Activated CD8-positive, alpha-beta memory T cell treated with anti-CD3 and anti-CD28 coated beads, Interleukin-2, amount 50 U/mL, for 24 hours (primary cell): ENCODE results near the gene PADI2.
"Not testable (repeated sequence)": the region's sequence is repeated elsewhere in the genome, so short reads cannot be mapped to it uniquely, and the experiment has no call there.

Experiments
- DNase-seq: peaks from one replicate; pipeline ENCODE4 v3.0.0-alpha.2; 2020; ENCODE audit errors: extremely low read depth

Gene PADI2

DNA sequence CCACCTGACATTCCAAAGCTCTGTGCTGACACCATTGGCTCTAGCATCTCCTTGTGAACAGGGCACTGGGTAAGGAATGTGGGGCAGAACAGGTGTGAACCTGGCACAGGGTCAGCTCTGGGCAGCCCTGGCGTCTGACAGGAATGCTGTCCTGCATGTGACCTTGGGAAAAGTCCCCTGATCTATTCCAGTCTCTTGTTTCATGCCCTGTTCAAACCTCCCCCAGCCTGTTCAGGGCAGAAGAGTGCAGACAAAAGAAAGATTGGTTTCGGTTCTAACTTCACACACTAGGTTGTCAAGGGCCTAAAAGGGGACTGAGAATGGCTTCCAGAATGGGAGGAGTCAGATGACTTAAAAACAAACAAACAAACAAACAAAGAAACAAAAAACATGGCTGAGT lies 37.8 kb downstream of the PADI2 start:
- no peak for DNase-seq

DNA sequence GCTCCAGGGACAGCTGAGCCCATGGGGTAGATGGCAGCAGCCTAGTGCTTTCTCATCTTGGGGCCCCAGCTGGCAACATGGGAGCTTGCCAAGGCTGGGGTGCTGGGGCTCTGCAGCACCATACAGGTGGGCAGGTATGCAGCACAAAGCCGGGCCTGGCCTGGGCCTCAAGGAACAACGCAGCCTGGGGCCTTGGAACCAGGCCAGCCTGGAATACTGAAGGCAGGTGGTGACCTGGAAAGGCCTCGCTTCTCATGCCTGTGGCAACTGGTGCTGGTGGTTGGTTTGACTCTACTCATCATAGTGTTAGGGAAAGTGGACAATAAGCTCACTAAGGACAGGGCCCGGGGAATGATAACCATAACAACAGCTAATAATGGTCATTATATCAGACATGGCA lies 38.4 kb downstream of the PADI2 start:
- DNase-seq, result no peak

DNA sequence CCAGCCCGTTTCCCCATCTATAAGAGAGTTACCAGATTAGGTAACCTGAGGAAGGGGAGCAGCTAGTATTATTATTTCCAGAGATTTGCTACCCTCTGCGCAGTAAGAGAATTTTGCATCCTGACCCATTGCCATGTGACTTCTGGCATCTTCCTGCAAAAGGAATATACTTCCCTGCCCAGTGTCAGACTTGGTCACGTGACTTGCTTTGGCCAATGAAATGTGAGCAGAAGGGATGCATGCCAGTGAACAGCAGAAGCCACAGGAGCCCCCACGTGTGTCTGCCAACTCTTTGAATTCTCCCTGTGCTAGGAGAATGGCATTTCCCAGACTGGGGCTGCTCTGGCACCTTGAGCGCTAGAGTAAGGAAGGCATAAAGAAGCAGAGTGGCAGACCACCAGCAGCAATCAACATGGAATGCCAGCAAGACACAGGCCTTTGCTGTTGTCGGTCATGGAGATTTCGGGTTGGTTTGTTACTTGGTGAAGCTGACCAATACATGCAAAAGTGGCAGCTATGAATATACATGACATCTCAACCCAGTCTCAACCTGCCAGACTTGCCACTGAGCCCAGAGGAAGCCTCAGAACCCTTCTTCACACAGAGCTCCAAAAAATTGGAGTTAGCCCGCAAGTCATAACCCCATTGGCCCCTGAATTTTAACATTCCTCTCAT lies 39.0 kb downstream of the PADI2 start:
- no peak for DNase-seq

DNA sequence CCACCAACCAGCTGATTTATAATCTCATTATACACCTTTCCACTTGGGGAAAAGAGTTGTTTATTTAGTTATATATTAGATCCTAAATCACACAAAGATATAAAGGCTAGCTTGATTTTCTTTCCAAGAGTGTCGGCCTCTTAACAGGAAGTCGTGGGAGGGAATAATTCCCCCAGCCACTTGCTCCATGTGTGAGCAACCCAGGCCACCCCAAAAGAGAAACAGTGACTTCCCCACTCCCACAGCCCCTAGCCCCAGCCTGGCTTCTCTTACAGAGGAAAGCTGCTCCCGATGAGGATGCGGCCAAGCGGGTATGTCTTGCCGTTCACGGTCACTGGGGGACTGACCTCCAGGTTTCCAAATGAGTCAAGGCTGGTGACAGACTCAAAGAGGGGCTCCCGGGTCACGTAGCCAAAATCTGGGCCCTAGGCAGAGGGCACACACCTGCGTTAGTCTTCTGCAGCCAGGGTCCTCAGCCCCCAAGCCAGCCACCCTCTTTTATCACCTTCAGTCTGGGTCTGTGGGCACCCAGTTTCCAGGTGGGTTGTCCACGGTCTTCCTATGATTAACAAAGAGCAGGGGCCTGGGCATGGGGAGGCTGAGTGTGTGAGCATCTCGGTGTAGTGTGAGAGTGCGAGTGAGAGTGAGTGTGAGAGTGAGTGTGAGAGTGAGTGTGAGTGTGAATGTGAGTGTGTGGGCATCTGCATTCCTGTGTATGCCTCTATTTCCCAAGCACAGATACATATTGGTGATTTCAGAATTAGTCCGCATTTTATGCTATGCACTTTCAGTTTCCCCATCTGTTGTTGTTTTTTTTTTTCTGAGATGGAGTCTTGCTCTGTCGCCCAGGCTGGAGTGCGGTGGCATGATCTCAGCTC lies 40.0 kb downstream of the PADI2 start:
- no peak for DNase-seq

DNA sequence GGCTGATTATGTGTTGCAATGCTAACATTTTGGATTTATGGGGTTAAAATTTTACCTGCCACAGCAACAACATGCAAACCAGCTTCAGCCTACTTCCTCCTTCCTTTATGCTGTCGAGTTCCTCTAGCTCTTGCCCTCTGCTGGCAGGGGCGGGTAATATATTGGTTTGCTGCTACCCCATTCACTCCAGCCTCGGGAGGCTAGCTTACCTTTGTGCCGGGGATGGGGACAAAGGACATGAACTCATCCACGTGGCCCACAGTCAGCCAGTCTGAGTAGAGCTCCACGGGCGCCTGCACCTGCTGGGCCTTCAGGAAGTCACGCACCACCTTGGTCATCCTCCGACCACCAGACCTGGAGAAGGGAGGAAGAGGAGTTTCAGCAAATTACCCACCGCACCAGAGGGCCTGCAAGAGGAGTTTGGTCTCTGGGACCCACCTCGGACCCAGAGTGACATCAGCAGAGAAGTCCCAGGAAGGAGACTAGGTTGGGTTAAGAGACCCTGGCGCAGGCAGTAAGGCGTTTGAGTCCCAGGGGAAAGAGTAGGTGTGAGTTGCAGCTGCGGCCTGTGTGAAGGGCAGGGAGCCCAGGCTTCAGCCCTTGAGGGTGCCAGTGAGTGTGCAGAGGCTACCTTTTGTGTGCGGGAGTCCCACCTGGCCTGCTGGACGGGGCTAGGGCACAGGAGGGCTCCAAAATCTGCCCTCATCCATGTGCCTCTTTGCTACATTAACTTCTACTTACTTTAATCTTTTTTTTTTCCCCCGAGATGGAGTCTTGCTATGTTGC lies 43.6 kb downstream of the PADI2 start:
- no peak for DNase-seq

DNA sequence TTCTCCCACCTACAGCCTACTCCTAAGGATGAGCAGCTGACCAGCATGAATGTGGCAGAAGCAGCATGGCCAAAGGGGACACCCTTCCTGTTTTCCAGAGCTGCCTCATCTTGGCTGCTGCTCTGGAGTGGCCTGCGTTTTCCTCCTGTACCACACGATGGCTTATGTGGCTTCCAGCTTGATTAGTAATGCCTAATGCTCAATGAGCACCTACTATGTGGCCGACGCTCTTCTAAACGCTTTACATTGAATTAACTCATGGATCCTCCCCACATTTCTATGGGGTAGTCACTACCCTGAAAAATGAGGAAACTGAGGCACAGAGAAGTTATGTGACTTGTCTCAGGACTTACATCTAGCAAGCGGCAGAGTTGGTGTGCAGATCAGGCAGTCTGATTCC lies 47.5 kb downstream of the PADI2 start:
- no peak for DNase-seq

DNA sequence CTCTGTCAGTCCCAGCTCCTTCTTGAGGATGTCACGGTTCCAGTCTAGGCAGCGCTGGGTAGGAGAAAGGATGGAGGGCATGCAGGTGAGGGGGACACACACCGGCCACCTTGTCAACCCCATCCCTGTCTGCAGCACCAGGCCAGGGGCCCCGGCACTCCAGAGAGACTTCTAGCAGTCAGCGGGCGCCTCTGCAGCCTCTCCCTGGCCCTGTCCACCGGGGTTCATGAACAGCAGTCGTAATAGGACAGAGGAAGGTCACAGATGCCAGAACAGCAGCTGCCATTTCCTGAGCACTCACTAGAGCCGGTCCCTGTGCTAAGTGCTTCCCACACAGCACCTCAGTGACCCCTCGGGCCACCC lies 49.1 kb downstream of the PADI2 start:
- no peak for DNase-seq

DNA sequence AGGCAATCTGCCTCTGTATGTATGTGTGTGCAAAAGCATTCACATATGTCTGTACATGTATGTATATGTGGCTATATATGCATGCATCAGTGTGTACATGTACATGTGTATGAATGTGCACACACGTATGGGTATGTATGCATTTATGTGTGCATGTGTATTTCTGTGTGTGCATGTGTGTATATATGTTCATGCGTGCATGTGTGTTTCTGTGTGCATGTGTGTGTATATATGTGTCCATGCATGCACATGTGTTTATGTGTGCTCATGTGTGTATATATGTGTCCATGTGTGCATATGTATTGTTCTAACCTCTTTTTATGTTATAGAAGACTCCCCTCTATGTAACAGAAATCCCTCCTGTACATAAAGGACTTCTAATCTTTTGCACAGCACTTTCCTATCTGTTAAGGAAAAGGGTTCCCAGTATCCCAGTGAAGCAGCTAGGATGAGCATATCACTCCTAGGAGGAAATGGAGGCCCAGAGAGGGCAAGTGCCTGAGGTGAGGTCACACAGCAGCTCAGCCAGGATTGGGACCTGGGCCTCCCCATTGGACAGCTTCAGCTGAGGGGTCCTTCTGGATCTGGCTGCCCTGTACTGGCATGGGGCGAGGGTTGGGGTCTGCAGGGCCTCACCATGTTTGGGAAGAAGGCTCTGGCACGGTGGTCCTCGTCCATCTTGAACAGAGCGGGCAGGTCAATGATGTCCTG lies 49.6 kb downstream of the PADI2 start:
- DNase-seq, result no peak

DNA sequence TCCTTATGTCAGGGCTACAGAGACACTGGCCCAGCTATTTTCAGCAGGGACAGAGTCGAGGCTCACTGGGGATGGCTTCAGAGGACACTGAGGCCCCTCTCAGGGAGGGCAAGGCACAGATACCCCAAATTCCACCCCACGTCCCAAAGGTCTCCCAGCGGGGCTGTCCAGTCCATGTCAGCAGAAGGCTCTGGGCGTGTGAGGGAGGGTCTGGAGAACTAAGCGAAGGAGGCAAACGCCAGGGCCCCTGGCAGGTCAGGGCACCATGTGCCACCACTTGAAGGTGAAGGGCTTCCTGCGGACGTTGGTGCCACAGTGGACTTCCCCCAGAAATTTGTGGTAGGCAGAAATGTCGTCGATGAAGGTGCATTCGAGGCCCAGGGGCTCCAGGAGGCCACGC lies 50.5 kb downstream of the PADI2 start:
- DNase-seq, result no peak

DNA sequence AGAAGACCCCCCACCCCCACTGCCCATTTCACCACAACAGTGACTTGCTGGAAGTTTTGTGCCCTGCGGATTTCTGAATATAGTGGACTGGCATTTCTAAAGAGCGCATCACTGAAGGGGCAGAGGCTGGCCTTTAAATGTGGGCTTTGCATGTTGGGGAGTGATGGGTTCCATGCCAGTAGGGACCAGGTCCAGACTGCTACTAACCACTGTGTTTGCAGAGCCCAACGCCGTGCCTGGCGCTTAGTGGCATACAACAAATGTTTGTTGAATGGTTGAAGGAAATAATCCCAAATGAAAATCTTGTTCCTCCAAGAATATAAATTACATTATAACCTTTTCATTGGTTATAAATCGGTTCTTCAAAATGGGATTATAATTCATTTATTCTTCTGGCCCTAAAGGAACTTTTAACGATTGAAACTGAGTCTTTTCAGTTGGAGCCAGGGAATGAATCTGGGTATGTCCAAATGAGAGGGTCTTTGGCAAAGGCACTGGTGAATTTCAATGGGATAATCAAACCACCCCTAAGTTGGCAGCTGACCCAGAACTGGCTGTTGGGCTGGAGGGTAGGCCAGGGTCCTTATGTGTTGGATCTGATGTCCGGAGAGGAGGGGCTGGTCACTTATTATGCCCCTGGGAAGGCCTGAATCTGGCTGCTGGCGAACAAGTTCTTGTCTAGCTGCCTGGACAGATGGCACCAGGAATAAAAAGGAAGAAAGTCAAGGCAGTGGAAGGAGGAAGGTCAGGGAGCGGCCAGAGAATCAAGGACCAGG lies 51.6 kb downstream of the PADI2 start:
- DNase-seq, result no peak

DNA sequence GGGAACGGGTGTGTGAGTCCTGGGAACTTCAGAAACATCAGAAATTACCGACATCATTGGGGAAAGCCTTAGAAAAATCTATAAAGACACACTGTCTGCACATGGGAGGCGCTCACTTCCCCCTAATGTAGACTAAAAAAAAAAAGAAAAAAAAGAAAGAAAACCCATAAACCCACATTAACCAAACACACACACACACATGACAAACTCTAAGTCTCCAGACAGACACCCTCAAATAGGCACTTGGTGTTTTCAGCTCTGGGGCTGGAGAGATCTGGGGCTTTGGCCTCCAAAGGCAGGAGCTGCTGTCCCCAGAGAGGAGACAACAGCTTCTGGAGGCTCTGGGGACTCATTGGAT lies 52.2 kb downstream of the PADI2 start:
- DNase-seq, result no peak

DNA sequence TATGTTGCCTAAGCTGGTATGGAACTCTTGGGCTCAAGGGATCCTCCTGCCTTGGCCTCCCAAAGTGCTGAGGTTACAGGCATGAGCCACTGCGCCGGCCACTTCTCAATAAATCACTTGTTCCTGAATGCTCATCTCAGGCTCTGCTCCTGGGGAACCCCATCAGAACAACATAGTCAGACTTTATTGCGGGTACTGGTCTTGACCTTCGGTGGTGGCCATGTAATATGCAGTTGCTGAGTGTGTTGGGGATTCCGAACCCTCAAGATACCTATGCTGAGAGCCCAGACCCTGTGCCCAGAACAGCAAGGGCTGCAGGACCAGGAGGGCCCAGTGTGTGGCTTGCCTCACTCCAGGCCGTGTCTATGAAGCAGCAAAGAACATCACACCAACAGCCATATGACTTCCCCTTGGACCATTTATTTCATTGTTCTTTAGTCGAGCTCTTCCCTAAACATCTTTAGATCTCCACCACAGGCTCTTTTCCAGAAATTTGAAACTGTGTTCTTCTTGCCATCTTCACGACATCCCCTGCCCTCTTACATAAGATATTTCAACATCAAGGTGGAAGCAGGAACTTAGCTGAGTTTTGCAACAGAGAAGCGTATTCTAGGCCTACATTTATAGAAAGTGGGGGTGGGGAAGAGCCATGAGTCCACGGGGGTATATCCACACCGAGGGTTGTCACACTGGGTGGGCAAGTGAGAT lies 52.7 kb downstream of the PADI2 start:
- DNase-seq, result no peak

DNA sequence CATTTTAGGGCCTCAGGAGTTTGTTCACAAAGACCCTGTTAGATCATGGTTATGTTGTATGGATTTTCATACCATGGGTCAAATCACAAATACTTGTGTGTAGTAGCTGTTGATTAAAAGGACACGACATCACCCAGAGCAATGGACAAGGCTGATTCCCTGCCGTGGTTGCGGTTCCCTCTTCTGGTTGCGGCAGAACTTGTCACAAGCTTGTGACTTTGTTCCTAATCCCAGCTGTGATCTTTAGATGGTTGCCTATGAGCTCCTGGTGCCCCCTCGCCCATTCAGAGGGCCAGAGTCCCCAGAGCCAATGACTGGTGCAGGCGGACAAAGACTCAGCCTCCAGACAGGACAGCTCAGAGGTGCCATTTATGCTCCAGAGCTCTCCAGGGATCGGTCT lies 53.6 kb downstream of the PADI2 start:
- DNase-seq, result no peak

DNA sequence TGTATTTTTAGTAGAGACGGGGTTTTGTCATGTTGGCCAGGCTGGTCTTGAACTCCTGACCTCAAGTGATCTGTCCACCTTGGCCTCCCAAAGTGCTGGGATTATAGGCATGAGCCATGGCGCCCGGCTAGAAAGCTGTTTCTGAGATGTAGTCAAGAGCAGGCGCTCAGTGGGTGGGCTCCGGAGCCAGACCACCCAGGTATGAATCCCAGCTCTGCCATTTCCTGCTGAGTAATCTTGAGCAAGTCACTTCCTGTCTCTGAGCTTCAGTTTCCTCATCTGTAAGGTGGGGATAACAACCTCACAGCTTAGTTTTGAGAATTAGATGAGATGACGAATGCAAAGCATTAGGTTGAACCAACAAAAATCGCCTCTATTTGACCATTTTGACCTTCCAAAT lies 56.5 kb downstream of the PADI2 start:
- not testable (repeated sequence) for DNase-seq

DNA sequence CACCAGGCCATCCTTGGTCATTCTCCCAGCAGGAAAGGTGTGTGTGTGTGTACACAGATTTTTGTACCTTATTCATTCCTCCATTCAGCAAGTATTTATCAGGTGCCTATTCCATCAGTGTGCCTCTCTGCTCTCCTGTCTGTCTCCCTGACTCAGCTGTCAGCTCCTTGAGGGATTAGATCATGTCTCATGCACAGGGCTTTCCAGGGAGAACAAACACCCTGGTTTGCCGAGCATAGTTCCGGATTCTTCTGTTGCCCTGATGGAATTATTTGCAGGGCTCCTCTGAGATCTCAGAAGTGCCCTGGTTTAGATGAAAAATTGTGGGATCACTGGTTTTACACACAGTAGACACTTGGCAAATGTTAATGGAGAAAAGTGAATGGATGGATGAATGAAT lies 57.4 kb downstream of the PADI2 start:
- DNase-seq, result no peak

DNA sequence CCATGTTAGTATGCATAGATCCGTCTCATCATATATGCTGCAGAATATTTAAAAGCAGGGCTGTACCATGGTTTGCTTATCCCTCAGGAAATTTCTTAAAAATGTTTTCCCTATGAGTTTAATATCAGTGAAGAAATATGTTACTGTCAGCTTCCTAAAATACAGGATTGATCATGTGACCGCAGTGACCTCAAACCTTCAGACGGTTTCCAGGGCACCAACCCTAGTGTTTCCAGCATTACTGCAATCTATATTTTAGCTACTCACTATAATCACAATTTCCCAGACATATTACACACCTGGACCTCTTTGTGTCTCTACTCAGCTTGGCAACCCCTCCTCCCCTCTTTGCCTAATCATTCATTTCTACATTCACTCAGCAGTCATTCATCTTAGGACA lies 57.8 kb downstream of the PADI2 start:
- no peak for DNase-seq

DNA sequence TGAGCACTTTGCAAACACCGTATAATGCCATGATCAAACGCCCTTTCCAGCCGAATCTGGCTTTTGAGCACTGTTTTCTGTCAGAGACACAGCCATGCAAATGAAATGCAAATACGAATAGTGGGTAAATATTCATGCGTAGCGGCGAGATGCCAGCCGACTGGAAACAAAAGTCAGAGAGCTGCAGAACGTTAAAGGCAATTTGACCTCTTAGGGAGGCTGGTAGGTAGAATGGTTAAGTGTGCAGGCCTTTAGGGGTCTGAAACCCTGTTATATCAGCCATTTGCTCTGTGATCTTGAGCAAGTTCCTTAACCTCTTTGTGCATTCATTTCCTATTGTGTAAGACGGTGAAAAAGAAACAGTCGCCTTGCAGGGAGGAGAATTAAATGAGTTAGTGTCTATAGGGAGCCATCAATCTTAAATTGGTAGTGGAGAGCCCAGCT lies 58.9 kb downstream of the PADI2 start:
- DNase-seq, result no peak

DNA sequence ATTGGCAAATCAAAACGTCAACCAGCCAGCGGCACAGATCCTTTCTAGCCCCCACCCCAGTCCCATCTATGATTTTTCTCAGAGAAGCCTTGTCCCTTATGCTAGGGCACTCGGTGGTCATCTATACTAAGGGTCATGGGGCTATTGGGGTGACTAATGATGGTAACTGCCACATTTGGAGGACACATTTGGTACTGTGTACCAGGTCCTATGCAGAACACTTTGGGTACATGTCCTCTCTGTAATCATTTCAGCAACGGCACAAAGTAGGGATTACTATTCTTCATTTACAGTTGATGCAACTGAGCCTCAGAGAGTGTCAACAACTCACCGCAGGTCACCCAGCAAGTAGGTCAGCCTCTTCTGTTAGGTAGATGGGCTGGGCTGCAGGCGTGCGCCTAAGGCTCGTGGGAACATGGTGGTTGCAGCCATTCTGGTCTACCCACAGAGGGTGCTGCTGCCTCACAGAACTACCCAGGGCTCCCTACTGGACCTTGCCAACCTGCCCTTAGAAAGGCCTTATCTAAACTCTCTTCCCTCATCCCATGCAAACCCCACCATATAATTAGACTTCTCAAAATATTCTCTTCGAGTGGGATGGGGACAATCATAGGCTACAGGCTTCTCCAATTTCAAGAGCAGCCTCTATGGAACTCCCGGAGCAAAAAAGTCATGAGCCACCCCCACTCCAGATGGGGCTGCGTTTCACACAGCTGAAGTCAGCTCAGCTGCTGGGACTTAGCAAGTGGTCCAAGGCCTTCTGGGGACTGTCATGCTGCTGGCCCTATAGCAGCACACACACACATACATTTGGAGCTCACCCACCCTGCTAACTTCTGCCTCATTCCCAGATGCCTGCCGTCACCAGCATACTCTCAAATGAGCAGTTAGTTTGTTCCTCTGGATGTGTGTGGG lies 59.6 kb downstream of the PADI2 start:
- no peak for DNase-seq

DNA sequence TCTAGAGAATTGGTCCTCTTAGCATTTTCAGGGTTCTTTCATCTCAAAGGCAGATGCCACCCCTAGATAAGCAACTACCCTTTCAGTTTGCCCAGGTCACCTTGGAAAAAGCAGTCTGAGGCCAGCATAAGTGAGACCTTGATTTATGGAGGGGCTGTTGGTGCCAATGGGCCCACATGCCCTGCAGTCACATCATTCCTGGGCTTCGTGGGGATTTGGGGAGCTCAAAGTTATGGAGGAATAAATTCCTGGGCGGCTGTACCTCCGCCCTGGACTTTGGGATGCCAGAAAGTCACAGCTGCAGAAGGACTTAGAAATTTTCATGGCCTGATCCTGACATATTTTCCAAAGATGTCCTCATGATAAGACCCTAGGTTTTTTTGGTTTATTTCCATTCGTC lies 62.7 kb downstream of the PADI2 start:
- DNase-seq, result no peak

DNA sequence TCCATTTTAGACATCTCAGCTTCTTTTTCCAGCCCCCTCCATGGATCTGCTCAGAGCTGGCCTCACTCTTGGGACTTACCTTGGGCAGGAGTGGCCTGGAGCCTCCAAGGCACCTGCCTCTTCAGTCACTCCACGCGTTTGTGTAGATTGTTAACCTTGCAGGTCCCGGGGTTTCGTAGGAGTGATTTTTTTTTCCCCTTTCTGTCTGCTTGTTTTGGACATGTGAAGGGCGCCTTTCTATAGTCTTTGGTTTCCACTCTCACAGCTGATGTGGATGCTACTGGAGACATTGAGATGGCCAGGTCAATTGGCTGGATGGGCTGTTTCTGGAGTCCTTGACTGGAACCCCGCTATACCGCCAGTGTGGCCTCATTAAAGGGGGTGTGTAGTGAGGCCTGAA lies 63.5 kb downstream of the PADI2 start:
- no peak for DNase-seq
